ENCODE results near the gene BEST4.
A peak's percentile ranks its signal among the peaks of the same experiment; 100 is the strongest.
"Not testable (repeated sequence)": the region's sequence is repeated elsewhere in the genome, so short reads cannot be mapped to it uniquely, and the experiment has no call there.

Gene BEST4

DNA sequence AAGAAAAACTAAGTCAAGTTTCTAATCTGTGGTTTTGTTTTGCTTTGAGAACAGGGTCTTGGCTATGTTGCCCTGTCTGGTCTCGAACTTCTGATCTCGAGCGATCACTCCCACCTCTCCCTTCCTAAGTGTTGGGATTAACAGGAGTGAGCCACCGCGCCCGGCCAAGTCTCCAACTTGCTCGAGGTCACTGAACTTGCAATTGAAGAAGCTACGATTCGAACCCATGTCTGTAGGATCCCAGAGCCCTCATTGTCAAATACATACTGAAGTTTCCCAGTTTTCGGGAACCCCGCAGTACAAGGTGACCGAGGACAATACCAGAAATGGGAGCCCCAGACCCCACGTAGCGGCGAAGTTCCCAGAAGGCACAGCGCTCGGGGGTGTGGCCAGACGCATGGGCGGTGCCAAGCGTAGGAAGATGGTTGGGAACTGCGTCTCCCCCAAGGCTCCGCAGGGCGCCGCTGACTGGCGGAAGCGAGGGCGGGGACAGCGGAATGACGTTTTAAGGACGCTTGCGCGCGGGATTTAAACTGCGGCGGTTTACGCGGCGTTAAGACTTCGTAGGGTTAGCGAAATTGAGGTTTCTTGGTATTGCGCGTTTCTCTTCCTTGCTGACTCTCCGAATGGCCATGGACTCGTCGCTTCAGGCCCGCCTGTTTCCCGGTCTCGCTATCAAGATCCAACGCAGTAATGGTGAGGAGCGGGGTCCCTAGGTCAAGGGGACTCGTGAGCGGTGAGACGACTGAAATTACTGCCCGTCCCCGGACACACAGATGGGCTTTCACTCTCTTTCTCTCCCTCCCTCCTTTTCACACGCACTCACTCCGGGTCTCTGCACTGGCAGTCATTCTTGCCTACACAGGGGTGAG, 48.4 kb downstream of the BEST4 start, which contains the start of gene KIF2C:
Gene KIF2C (plus strand): TSS at position 531 of the 872 bp plus-strand sequence. CDS start 96 bp downstream, at position 627.
- no peaks in the 10 kb centered on the region for H3K9me3 ChIP-seq (ENCODE audit: insufficient read depth, low read length, severe bottlenecking)

DNA sequence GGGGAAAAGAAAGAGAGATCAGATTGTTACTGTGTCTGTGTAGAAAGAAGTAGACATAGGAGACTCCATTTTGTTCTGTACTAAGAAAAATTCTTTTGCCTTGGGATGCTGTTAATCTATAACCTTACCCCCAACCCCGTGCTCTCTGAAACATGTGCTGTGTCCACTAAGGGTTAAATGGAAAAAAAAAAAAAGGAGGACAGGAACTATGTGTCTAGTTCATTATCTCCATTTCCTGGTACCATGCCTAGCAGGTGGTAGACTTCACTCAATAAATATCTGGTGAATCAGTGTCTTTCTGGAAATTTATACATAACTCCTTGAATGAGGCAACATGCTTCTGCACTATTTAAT, 49.0 kb downstream of the BEST4 start:
- DNase-seq; H3K9me3 ChIP-seq (ENCODE audit: insufficient read depth, low read length, severe bottlenecking); H3K27me3 ChIP-seq (ENCODE audit: insufficient read depth, low read length, poor library complexity); ATAC-seq (ENCODE audit: insufficient read depth, low read depth); H4K20me1 ChIP-seq (ENCODE audit: insufficient read depth, low read length): not testable (repeated sequence)
- Histone ChIP-seq H3K9ac (ENCODE audit: low read depth, low read length) (peak overlapping the region; percentile 79), H3K27ac (ENCODE audit: low read length) (peak overlapping the region; percentile 82), H3K4me3 (ENCODE audit: low read depth in 1 of 2, low read length in 2 of 2) (peak overlapping the region; percentile 62 to 79; a peak in 3 of 4 replicates), H2AFZ (ENCODE audit: low read depth, low read length) (peak overlapping the region; percentile 75), H3K36me3 (ENCODE audit: insufficient read depth, low read length) (peaks cover 28% of the 10 kb centered on the region), H3K79me2 (ENCODE audit: insufficient read depth, low read length) (peaks cover 41% of the 10 kb centered on the region), H3K4me1 (ENCODE audit: insufficient read depth, low read length) (peaks cover 33% of the 10 kb centered on the region), H3K4me2 (ENCODE audit: insufficient read depth, low read length) (peak overlapping the region; percentile 79)

More for the DNA sequence above, 48.4 kb downstream of the BEST4 start, which contains the start of gene KIF2C:
- Histone ChIP-seq H2AFZ (ENCODE audit: low read depth, low read length) (peak within 1 kb of the TSS; percentile 85), H3K27ac (ENCODE audit: low read length) (peak within 1 kb of the TSS; percentile 92), H3K36me3 (ENCODE audit: insufficient read depth, low read length) (peaks cover 33% of the 10 kb centered on the region), H3K27me3 (ENCODE audit: insufficient read depth, low read length, poor library complexity) (no peaks in the 10 kb centered on the region), H3K4me3 (ENCODE audit: low read depth in 1 of 2, low read length in 2 of 2) (peak within 1 kb of the TSS; percentile 62 to 79), H3K79me2 (ENCODE audit: insufficient read depth, low read length) (peaks cover 47% of the 10 kb centered on the region), H3K4me1 (ENCODE audit: insufficient read depth, low read length) (peaks cover 39% of the 10 kb centered on the region), H3K4me2 (ENCODE audit: insufficient read depth, low read length) (peak within 1 kb of the TSS; percentile 79), H3K9ac (ENCODE audit: low read depth, low read length) (peak within 1 kb of the TSS; percentile 79), H4K20me1 (ENCODE audit: insufficient read depth, low read length) (no peaks in the 10 kb centered on the region; the same call in 1 of the 2 replicates)
- ATAC-seq (ENCODE audit: insufficient read depth, low read depth) (peak; percentile 98), DNase-seq (peak; percentile 98)
- TF ChIP-seq, protein P1, sequence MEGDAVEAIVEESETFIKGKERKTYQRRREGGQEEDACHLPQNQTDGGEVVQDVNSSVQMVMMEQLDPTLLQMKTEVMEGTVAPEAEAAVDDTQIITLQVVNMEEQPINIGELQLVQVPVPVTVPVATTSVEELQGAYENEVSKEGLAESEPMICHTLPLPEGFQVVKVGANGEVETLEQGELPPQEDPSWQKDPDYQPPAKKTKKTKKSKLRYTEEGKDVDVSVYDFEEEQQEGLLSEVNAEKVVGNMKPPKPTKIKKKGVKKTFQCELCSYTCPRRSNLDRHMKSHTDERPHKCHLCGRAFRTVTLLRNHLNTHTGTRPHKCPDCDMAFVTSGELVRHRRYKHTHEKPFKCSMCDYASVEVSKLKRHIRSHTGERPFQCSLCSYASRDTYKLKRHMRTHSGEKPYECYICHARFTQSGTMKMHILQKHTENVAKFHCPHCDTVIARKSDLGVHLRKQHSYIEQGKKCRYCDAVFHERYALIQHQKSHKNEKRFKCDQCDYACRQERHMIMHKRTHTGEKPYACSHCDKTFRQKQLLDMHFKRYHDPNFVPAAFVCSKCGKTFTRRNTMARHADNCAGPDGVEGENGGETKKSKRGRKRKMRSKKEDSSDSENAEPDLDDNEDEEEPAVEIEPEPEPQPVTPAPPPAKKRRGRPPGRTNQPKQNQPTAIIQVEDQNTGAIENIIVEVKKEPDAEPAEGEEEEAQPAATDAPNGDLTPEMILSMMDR (IDR thresholded peaks at IDR 0.05; ENCODE audit: borderline replicate concordance, extremely low read depth, low read length, poor library complexity, severe bottlenecking) = no peak
- no peak for TF ChIP-seq EZH2 (IDR thresholded peaks at IDR 0.05; ENCODE audit: borderline replicate concordance, low read depth, low read length, severe bottlenecking)

DNA sequence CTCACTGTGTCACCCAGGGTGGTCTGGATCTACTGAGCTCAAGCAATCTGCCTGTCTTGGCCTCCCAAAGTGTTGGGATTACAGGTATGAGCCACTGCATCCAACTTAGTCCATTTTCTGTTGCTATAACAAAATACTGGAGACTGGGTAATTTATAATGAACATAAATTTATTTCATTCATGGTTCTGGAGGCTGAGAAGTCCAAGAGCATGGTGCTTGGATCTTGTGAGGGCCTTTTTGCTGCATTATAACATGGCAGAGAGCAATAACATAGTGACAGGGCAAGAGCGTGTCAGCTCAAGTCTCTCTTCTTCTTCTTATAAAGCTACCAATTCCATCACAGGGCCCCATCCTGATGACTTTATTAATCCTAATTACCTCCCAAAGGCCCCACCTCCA, 52.0 kb downstream of the BEST4 start:
- Histone ChIP-seq H3K79me2 (ENCODE audit: insufficient read depth, low read length) (peaks cover 14% of the 10 kb centered on the region), H4K20me1 (ENCODE audit: insufficient read depth, low read length) (no peaks in the 10 kb centered on the region), H3K27ac (ENCODE audit: low read length) (no peak overlapping the region), H3K4me3 (ENCODE audit: low read depth in 1 of 2, low read length in 2 of 2) (no peak overlapping the region), H3K4me2 (ENCODE audit: insufficient read depth, low read length) (no peak overlapping the region), H3K9ac (ENCODE audit: low read depth, low read length) (no peak overlapping the region), H2AFZ (ENCODE audit: low read depth, low read length) (no peak overlapping the region), H3K27me3 (ENCODE audit: insufficient read depth, low read length, poor library complexity) (no peaks in the 10 kb centered on the region), H3K9me3 (ENCODE audit: insufficient read depth, low read length, severe bottlenecking) (no peaks in the 10 kb centered on the region), H3K4me1 (ENCODE audit: insufficient read depth, low read length) (peaks cover 23% of the 10 kb centered on the region), H3K36me3 (ENCODE audit: insufficient read depth, low read length) (peaks cover 4% of the 10 kb centered on the region)
- DNase-seq (no peak), ATAC-seq (ENCODE audit: insufficient read depth, low read depth) (no peak)
- TF ChIP-seq, protein P1 (IDR thresholded peaks at IDR 0.05; ENCODE audit: borderline replicate concordance, extremely low read depth, low read length, poor library complexity, severe bottlenecking) = no peak
- TF ChIP-seq EZH2 (IDR thresholded peaks at IDR 0.05; ENCODE audit: borderline replicate concordance, low read depth, low read length, severe bottlenecking) = no peak

DNA sequence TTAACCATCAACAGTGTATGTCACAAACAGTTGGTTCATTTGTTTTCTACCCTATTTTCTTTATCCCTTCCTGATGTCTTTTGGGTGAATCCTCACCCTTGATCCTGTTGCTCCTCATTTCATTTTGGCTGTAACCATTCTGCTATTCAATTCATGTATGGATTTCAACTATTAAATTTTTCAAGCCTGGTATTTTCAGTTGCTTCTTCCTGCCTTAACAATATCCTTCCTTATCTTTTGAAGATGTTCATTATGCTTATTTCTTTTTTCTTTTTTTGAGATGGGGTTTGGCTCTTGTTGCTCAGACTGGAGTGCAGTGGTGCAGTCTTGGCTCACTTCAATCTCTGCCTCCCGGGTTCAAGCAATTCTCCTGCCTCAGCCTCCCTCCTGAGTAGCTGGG, 54.2 kb downstream of the BEST4 start:
- TF ChIP-seq, protein P1 (IDR thresholded peaks at IDR 0.05; ENCODE audit: borderline replicate concordance, extremely low read depth, low read length, poor library complexity, severe bottlenecking) = no peak
- no peak for TF ChIP-seq EZH2 (IDR thresholded peaks at IDR 0.05; ENCODE audit: borderline replicate concordance, low read depth, low read length, severe bottlenecking)
- Histone ChIP-seq H3K27me3 (ENCODE audit: insufficient read depth, low read length, poor library complexity) (no peaks in the 10 kb centered on the region), H2AFZ (ENCODE audit: low read depth, low read length) (no peak overlapping the region), H3K79me2 (ENCODE audit: insufficient read depth, low read length) (no peaks in the 10 kb centered on the region), H3K4me3 (ENCODE audit: low read depth in 1 of 2, low read length in 2 of 2) (no peak overlapping the region), H3K9ac (ENCODE audit: low read depth, low read length) (no peak overlapping the region), H3K4me1 (ENCODE audit: insufficient read depth, low read length) (peaks cover 30% of the 10 kb centered on the region), H3K27ac (ENCODE audit: low read length) (no peak overlapping the region), H4K20me1 (ENCODE audit: insufficient read depth, low read length) (no peaks in the 10 kb centered on the region), H3K9me3 (ENCODE audit: insufficient read depth, low read length, severe bottlenecking) (no peaks in the 10 kb centered on the region), H3K36me3 (ENCODE audit: insufficient read depth, low read length) (no peaks in the 10 kb centered on the region), H3K4me2 (ENCODE audit: insufficient read depth, low read length) (no peak overlapping the region)
- no peak for DNase-seq
- ATAC-seq (ENCODE audit: insufficient read depth, low read depth) = no peak

Measured in DND-41 (cell line).